Nephron progenitor cell (in vitro differentiated cells): ENCODE data around the gene IPMK.
"Not testable (repeated sequence)": the region's sequence is repeated elsewhere in the genome, so short reads cannot be mapped to it uniquely, and the experiment has no call there.

ENCODE experiments used
- DNase-seq: peaks from one replicate; pipeline ENCODE4 v3.0.0; 2021
- H3K27ac Mint-ChIP-seq: 2 replicates; pipeline ENCODE4 v1.8.0; 2021; ENCODE audit warnings: mild to moderate bottlenecking, moderate library complexity, mixed read lengths
- H3K27me3 Mint-ChIP-seq: 2 replicates; pipeline ENCODE4 v1.8.0; 2021; ENCODE audit warnings: mild to moderate bottlenecking, low read depth, mixed read lengths; ENCODE audit not compliant: poor library complexity
- H3K36me3 Mint-ChIP-seq: 2 replicates; pipeline ENCODE4 v1.8.0; 2021; ENCODE audit warnings: low read depth, mixed read lengths
- H3K4me1 Mint-ChIP-seq: 2 replicates; pipeline ENCODE4 v1.8.0; 2021; ENCODE audit warnings: mixed read lengths
- H3K4me3 Mint-ChIP-seq: 2 replicates; pipeline ENCODE4 v1.8.0; 2021; ENCODE audit warnings: mild to moderate bottlenecking, moderate library complexity, mixed read lengths
- H3K9me3 Mint-ChIP-seq: 2 replicates; pipeline ENCODE4 v1.8.0; 2021; ENCODE audit warnings: mild to moderate bottlenecking, moderate library complexity, mixed read lengths
- CTCF ChIP-seq: fragments of 200-600 bp; sonication (generic); IDR thresholded peaks from 2 replicates; pipeline ENCODE4 v1.5.0; 2021; ENCODE audit warnings: antibody characterized with exemption

The IPMK gene

GRCh38 chr10:58240531-58240930 is 27.2 kb downstream of the IPMK start:
- peaks cover 46% of the 10 kb centered on the region for H3K9me3 Mint-ChIP-seq
- peak overlapping the region; percentile 2 for H3K27ac Mint-ChIP-seq
- peaks cover 8% of the 10 kb centered on the region for H3K4me1 Mint-ChIP-seq
- H3K4me3 Mint-ChIP-seq, result no peak overlapping the region
- peaks cover 87% of the 10 kb centered on the region for H3K36me3 Mint-ChIP-seq
- no peak for TF ChIP-seq CTCF
- DNase-seq, result no peak
- H3K27me3 Mint-ChIP-seq, result no peaks in the 10 kb centered on the region

GRCh38 chr10:58239561-58240169 is 28.0 kb downstream of the IPMK start:
- H3K36me3 Mint-ChIP-seq, result peaks cover 88% of the 10 kb centered on the region
- no peak for DNase-seq
- H3K4me1 Mint-ChIP-seq, result peaks cover 8% of the 10 kb centered on the region
- no peak overlapping the region for H3K4me3 Mint-ChIP-seq
- no peak for TF ChIP-seq CTCF
- H3K27ac Mint-ChIP-seq, result no peak overlapping the region
- H3K9me3 Mint-ChIP-seq, result peaks cover 47% of the 10 kb centered on the region
- H3K27me3 Mint-ChIP-seq, result no peaks in the 10 kb centered on the region

- peaks cover 51% of the 10 kb centered on the region for H3K9me3 Mint-ChIP-seq
- no peak for TF ChIP-seq CTCF
- no peak for DNase-seq
- H3K4me3 Mint-ChIP-seq, result no peak overlapping the region
- H3K36me3 Mint-ChIP-seq, result peaks cover 93% of the 10 kb centered on the region
- H3K4me1 Mint-ChIP-seq, result peaks cover 8% of the 10 kb centered on the region
- no peak overlapping the region for H3K27ac Mint-ChIP-seq
- H3K27me3 Mint-ChIP-seq, result peaks cover under 1% of the 10 kb centered on the region
These were observed 30.5 kb downstream of the IPMK start for GRCh38 chr10:58237014-58237834.

GRCh38 chr10:58229856-58230255 is 37.8 kb downstream of the IPMK start:
- H3K4me1 Mint-ChIP-seq, DNase-seq, H3K27me3 Mint-ChIP-seq, H3K4me3 Mint-ChIP-seq, H3K27ac Mint-ChIP-seq: not testable (repeated sequence)
- peaks cover 79% of the 10 kb centered on the region for H3K36me3 Mint-ChIP-seq
- H3K9me3 Mint-ChIP-seq, result peaks cover 49% of the 10 kb centered on the region

GRCh38 chr10:58225654-58226053 is 42.0 kb downstream of the IPMK start:
- peaks cover 8% of the 10 kb centered on the region for H3K9me3 Mint-ChIP-seq
- no peak overlapping the region for H3K4me3 Mint-ChIP-seq
- TF ChIP-seq CTCF, result no peak
- H3K36me3 Mint-ChIP-seq, result peaks cover 52% of the 10 kb centered on the region
- DNase-seq, result no peak
- no peaks in the 10 kb centered on the region for H3K4me1 Mint-ChIP-seq
- no peaks in the 10 kb centered on the region for H3K27me3 Mint-ChIP-seq
- H3K27ac Mint-ChIP-seq, result no peak overlapping the region

GRCh38 chr10:58220769-58221451 is 46.8 kb downstream of the IPMK start:
- Mint-ChIP-seq H3K4me1 (no peaks in the 10 kb centered on the region), H3K27ac (no peak overlapping the region), H3K36me3 (peaks cover 28% of the 10 kb centered on the region), H3K27me3 (no peaks in the 10 kb centered on the region), H3K4me3 (no peak overlapping the region), H3K9me3 (no peaks in the 10 kb centered on the region)
- DNase-seq, result no peak
- no peak for TF ChIP-seq CTCF
